ENCODE results near the gene NME2. TPM values are rescaled to one million over a fixed set of nuclear protein-coding genes. Genes with fewer than 3 reads are reported as not detected.

NME2 gene
- total RNA-seq, 1 experiment from 2014 or later: 734 TPM

- BruUV-seq (replicated peaks): no TSS peak
- H3K27ac Mint-ChIP-seq (ENCODE audit: unreplicated experiment): no peak overlapping the region
Measured at GRCh38 chr17:51133365-51133764, 32.8 kb upstream of the NME2 start.

DNA sequence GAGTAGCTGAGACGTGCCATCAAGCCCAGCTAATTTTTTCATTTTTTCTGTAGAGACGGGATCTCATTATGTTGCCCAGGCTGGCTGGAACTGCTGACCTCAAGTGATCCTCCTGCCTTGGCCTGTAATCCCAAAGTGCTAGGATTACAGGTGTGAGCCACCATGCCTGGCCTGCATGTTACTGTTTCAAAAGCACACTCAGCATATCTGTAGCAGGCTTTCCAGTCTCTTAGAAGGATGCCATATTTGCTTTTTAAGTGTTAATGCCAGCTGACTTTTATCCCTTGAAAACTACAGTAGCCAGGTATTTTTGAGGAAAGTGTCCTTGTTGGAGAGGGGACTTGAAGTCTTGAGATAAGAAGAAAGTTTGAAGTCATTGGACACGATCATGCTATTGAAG lies 30.3 kb upstream of the NME2 start:
- no peaks in the 10 kb centered on the region for H3K36me3 ChIP-seq (ENCODE audit: control insufficient read depth, insufficient read depth, low read length)
- H3K27me3 Mint-ChIP-seq (ENCODE audit: insufficient read depth, unreplicated experiment): no peaks in the 10 kb centered on the region
- H3K9me3 Mint-ChIP-seq (ENCODE audit: unreplicated experiment): no peaks in the 10 kb centered on the region
- H3K9me3 ChIP-seq: no peaks in the 10 kb centered on the region
- ChIA-PET POLR2A (interaction anchor here (0.6 kb wide), 1 partner anchor 139 kb away, joined by 3 read pairs; no protein-coding TSS in a partner anchor), CTCF (no interaction called here)
- no peak for DNase-seq
- intact Hi-C loops (cut with micrococcal nuclease; ENCODE audit: unreplicated experiment): no loop called here
- no peaks in the 10 kb centered on the region for H3K27me3 ChIP-seq (replicated peaks; ENCODE audit: control insufficient read depth, insufficient read depth, low read length)
- peaks cover 16% of the 10 kb centered on the region for H3K4me1 Mint-ChIP-seq (ENCODE audit: low read depth, unreplicated experiment)
- no peak for TF ChIP-seq CTCF (IDR thresholded peaks at IDR 0.05; ENCODE audit: insufficient read depth in 1 of 2, low read depth in 1 of 2, low read length in 1 of 2, severe bottlenecking in 1 of 2, unreplicated experiment in 1 of 2)
- H3K4me1 ChIP-seq: peaks cover 23% of the 10 kb centered on the region
- H3K27ac Mint-ChIP-seq (ENCODE audit: unreplicated experiment): no peak overlapping the region
- H3K36me3 Mint-ChIP-seq (ENCODE audit: insufficient read depth, unreplicated experiment): no peaks in the 10 kb centered on the region
- no peak overlapping the region for H3K4me3 ChIP-seq (ENCODE audit: low read depth, low read length)
- no peak overlapping the region for H3K4me3 Mint-ChIP-seq (ENCODE audit: unreplicated experiment)
- no TSS peak for BruUV-seq (replicated peaks)

More at GRCh38 chr17:51133365-51133764, 32.8 kb upstream of the NME2 start:
- ChIA-PET CTCF (no interaction called here), POLR2A (no interaction called here)
- Mint-ChIP-seq H3K27me3 (ENCODE audit: insufficient read depth, unreplicated experiment) (no peaks in the 10 kb centered on the region), H3K4me3 (ENCODE audit: unreplicated experiment) (no peak overlapping the region), H3K9me3 (ENCODE audit: unreplicated experiment) (no peaks in the 10 kb centered on the region), H3K4me1 (ENCODE audit: low read depth, unreplicated experiment) (peaks cover 10% of the 10 kb centered on the region), H3K36me3 (ENCODE audit: insufficient read depth, unreplicated experiment) (no peaks in the 10 kb centered on the region)
- no peak for DNase-seq
- H3K27me3 ChIP-seq (replicated peaks; ENCODE audit: control insufficient read depth, insufficient read depth, low read length): no peaks in the 10 kb centered on the region
- no peaks in the 10 kb centered on the region for H3K36me3 ChIP-seq (ENCODE audit: control insufficient read depth, insufficient read depth, low read length)
- peaks cover 17% of the 10 kb centered on the region for H3K4me1 ChIP-seq
- intact Hi-C loops (cut with micrococcal nuclease; ENCODE audit: unreplicated experiment): no loop called here
- no peak overlapping the region for H3K4me3 ChIP-seq (ENCODE audit: low read depth, low read length)
- no peak for TF ChIP-seq CTCF (IDR thresholded peaks at IDR 0.05; ENCODE audit: insufficient read depth in 1 of 2, low read depth in 1 of 2, low read length in 1 of 2, severe bottlenecking in 1 of 2, unreplicated experiment in 1 of 2)
- H3K9me3 ChIP-seq: peaks cover under 1% of the 10 kb centered on the region; the same call in 1 of the 2 replicates

GRCh38 chr17:51142597-51142996 lies 23.6 kb upstream of the NME2 start:
- POLR2A ChIA-PET: interaction anchor here (0.6 kb wide), 1 partner anchor 147 kb away, joined by 3 read pairs; no protein-coding TSS in a partner anchor
- Mint-ChIP-seq H3K9me3 (ENCODE audit: unreplicated experiment) (no peaks in the 10 kb centered on the region), H3K27ac (ENCODE audit: unreplicated experiment) (no peak overlapping the region), H3K36me3 (ENCODE audit: insufficient read depth, unreplicated experiment) (no peaks in the 10 kb centered on the region), H3K4me1 (ENCODE audit: low read depth, unreplicated experiment) (peaks cover 34% of the 10 kb centered on the region), H3K4me3 (ENCODE audit: unreplicated experiment) (no peak overlapping the region), H3K27me3 (ENCODE audit: insufficient read depth, unreplicated experiment) (no peaks in the 10 kb centered on the region)
- intact Hi-C loops (cut with micrococcal nuclease; ENCODE audit: unreplicated experiment): no loop called here
- Histone ChIP-seq H3K4me1 (peaks cover 13% of the 10 kb centered on the region; the same call in 1 of the 2 replicates), H3K27me3 (replicated peaks; ENCODE audit: control insufficient read depth, insufficient read depth, low read length) (no peaks in the 10 kb centered on the region), H3K9me3 (no peaks in the 10 kb centered on the region), H3K36me3 (ENCODE audit: control insufficient read depth, insufficient read depth, low read length) (no peaks in the 10 kb centered on the region), H3K4me3 (ENCODE audit: low read depth, low read length) (no peak overlapping the region)
- CTCF ChIA-PET: no interaction called here
- DNase-seq: no peak
- TF ChIP-seq CTCF (IDR thresholded peaks at IDR 0.05; ENCODE audit: insufficient read depth in 1 of 2, low read depth in 1 of 2, low read length in 1 of 2, severe bottlenecking in 1 of 2, unreplicated experiment in 1 of 2): no peak
- no TSS peak for BruUV-seq (replicated peaks)

All from Caco-2 (cell line).